Central memory CD8-positive, alpha-beta T cell (primary cell): ENCODE results near the gene ERVK3-1.

Experiments
- ATAC-seq: fragments of 150-1000 bp; cut with Tn5 transposase; replicated peaks from 2 replicates; pipeline ENCODE4 v1.10.0; 2022; ENCODE audit warnings: mild to moderate bottlenecking, moderate FRiP score, moderate number of reproducible peaks; ENCODE audit not compliant: poor library complexity, severe bottlenecking; ENCODE audit errors: extremely low read depth
- DNase-seq, 2 donors: peaks; one replicate each; pipeline ENCODE4 v3.0.0; 2021; ENCODE audit warnings: low spot score in 2 of 2
- H3K27ac Mint-ChIP-seq: one replicate; pipeline ENCODE4 v1.8.0; 2022; ENCODE audit warnings: low read depth, mild to moderate bottlenecking, moderate library complexity, mixed read lengths
- H3K27me3 Mint-ChIP-seq: one replicate; pipeline ENCODE4 v1.8.0; 2022; ENCODE audit warnings: mixed read lengths
- H3K36me3 Mint-ChIP-seq: one replicate; pipeline ENCODE4 v1.8.0; 2022; ENCODE audit warnings: mild to moderate bottlenecking, moderate library complexity, mixed read lengths; ENCODE audit not compliant: insufficient read depth
- H3K4me1 Mint-ChIP-seq: one replicate; pipeline ENCODE4 v1.8.0; 2022; ENCODE audit warnings: mixed read lengths
- H3K4me3 Mint-ChIP-seq: one replicate; pipeline ENCODE4 v1.8.0; 2022; ENCODE audit warnings: mild to moderate bottlenecking, moderate library complexity, mixed read lengths
- H3K9me3 Mint-ChIP-seq: one replicate; pipeline ENCODE4 v1.8.0; 2022; ENCODE audit warnings: mixed read lengths

ERVK3-1 gene

GRCh38 chr19:58315580-58315979 lies 10.4 kb downstream of the ERVK3-1 start:
- Mint-ChIP-seq H3K9me3 (no peaks in the 10 kb centered on the region), H3K27me3 (no peaks in the 10 kb centered on the region), H3K4me3 (no peak overlapping the region), H3K27ac (no peak overlapping the region), H3K36me3 (peaks cover 38% of the 10 kb centered on the region), H3K4me1 (no peaks in the 10 kb centered on the region)
- no peak for ATAC-seq
- no peak for DNase-seq

- ATAC-seq (no peak), DNase-seq (no peak)
- no peaks in the 10 kb centered on the region for H3K9me3 Mint-ChIP-seq
- no peak overlapping the region for H3K4me3 Mint-ChIP-seq
- no peaks in the 10 kb centered on the region for H3K4me1 Mint-ChIP-seq
- H3K36me3 Mint-ChIP-seq = peaks cover 29% of the 10 kb centered on the region
- no peak overlapping the region for H3K27ac Mint-ChIP-seq
- no peaks in the 10 kb centered on the region for H3K27me3 Mint-ChIP-seq
Measured at GRCh38 chr19:58317476-58318072, 12.4 kb downstream of the ERVK3-1 start.

DNA sequence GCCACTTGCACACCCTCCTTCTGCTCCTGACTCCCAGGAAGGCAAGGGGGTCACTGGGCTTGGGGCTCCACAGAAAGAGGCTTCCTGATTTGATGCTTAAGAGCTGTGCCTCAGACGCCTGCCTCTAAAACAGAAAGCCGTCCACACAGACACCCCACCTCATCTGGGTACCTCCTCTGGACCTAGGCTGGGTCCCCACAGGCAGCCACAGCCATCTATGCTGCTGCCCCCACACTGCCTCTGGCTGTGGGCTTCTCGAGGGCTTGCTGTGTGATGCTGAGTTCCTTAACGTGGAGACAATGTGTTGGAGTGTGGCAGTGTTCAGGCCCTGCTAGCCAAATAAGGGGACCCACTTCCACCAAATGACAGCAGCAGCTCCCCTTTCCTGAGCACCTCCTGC lies 13.1 kb downstream of the ERVK3-1 start:
- no peaks in the 10 kb centered on the region for H3K4me1 Mint-ChIP-seq
- H3K9me3 Mint-ChIP-seq = no peaks in the 10 kb centered on the region
- peaks cover 22% of the 10 kb centered on the region for H3K36me3 Mint-ChIP-seq
- H3K27ac Mint-ChIP-seq = no peak overlapping the region
- H3K4me3 Mint-ChIP-seq = no peak overlapping the region
- DNase-seq (no peak), ATAC-seq (no peak)
- no peaks in the 10 kb centered on the region for H3K27me3 Mint-ChIP-seq

DNA sequence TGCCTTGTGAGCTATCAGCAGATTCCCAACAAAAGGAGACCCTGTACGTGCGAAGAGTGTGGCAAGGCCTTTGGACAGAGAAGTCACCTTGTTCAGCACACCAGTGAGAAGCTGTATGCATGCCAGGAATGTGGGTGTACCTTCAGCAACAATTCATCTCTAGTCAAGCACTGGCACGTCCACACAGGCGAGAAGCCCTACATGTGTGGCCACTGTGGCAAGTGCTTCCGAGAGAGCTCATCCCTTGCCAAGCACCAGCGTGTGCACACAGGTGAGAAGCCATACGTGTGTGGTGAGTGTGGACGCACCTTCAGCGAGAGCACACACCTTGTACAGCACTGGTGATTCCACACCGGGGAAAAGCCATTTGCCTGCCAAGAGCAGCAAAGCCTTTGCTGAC lies 14.1 kb downstream of the ERVK3-1 start:
- ATAC-seq (no peak), DNase-seq (no peak)
- Mint-ChIP-seq H3K27ac (no peak overlapping the region), H3K9me3 (no peaks in the 10 kb centered on the region), H3K36me3 (peaks cover 16% of the 10 kb centered on the region), H3K4me1 (no peaks in the 10 kb centered on the region), H3K4me3 (no peak overlapping the region), H3K27me3 (no peaks in the 10 kb centered on the region)

DNA sequence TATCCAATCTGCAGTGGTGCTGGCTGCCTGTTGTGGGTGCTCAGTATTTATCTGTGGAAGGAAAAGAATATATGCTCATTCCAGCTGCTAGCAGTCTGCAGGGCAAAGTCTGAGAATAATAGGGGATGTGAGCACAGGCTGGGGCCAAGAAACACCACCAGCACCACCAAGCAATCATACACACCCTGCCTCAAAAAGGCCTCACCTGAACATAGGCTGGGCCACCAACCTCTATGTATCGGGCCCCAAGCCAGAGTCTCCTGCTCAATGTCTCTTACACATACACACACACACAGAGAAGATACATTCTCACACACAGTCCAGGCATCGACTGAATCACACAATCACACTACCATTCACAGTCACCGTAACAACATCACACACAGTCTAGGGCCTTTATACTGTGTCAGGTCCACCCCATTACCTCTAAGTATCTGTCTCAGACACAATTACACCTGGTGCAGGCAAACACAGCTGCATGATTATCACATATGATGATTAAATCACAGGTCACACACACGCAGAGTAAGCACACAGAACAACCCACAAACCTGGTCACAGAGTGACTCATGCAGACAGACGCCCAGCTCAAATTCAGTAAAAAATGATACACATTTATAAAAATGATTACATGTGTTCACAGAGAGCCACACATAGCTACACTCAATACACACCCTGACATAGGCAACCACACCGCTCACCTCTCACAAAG lies 20.3 kb downstream of the ERVK3-1 start:
- no peaks in the 10 kb centered on the region for H3K27me3 Mint-ChIP-seq
- H3K4me3 Mint-ChIP-seq = no peak overlapping the region
- ATAC-seq (no peak), DNase-seq (no peak)
- H3K4me1 Mint-ChIP-seq = peaks cover 7% of the 10 kb centered on the region
- no peaks in the 10 kb centered on the region for H3K9me3 Mint-ChIP-seq
- H3K27ac Mint-ChIP-seq = no peak overlapping the region
- no peaks in the 10 kb centered on the region for H3K36me3 Mint-ChIP-seq

DNA sequence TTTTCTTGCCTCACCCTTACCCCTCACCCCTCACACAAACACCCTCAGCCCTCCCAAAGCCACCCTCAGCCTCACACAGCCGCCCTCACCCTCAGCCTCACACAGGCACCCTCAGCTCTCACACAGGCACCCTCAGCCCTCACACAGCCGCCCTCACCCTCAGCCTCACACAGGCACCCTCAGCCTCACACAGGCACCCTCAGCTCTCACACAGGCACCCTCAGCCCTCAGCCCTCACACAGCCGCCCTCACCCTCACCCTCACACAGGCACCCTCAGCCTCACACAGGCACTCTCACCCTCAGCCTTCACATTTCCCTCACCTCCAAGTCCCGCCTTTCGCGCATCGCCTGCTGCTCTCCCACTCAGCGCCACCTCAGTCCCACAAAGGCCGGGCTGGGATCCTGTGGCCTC lies 21.3 kb downstream of the ERVK3-1 start:
- DNase-seq (no peak), ATAC-seq (peak; percentile 57)
- no peak overlapping the region for H3K27ac Mint-ChIP-seq
- no peaks in the 10 kb centered on the region for H3K9me3 Mint-ChIP-seq
- H3K4me3 Mint-ChIP-seq = no peak overlapping the region
- H3K4me1 Mint-ChIP-seq = peaks cover 7% of the 10 kb centered on the region
- H3K27me3 Mint-ChIP-seq = no peaks in the 10 kb centered on the region
- H3K36me3 Mint-ChIP-seq = no peaks in the 10 kb centered on the region

DNA sequence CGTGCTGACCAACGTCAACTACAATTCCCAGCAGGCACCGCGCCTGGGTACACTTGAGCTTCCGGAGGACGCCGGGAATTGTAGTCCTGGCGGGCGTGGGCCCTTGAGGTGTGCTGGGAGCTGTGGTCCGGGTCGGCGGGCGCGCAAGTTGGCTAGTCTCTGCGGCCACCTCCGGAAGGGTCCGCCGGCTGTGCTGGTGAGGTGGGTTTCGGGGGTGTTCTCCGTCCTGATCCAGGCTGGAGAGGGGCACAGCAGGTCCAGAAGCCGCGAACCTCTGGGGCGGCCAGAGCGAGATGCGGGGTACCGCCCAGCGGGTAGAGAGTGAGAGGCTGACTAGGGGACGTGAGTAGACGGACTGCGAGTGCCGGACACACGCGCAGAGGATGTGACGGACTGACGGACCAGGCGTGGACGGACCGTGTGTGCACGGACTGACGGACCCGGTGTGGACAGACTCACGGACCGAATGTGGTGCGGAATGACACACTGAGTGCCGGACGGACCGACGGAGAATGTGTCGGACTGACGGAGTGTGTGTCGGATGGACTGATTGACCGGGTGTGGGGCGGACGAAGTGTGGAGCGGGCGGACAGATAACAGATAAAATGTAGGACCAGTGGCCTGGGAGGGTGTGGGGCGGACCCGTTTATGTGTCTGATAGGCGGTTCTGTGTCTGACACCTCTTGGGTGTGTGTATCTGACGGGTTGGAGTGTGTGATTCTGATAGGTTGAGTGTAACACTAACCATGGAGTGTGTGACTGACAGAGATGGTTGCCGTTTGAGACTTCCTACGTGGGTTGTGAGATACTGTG lies 21.9 kb downstream of the ERVK3-1 start, which contains the start of gene ZSCAN22:
ZSCAN22 (plus strand) TSS at position 81 of the 813 bp plus-strand sequence. CDS start 7,809 bp downstream, outside the sequence.
- no peaks in the 10 kb centered on the region for H3K36me3 Mint-ChIP-seq
- H3K27ac Mint-ChIP-seq = no peak within 1 kb of the TSS
- ATAC-seq = peak; percentile 84
- H3K4me3 Mint-ChIP-seq = no peak within 1 kb of the TSS
- H3K9me3 Mint-ChIP-seq = no peaks in the 10 kb centered on the region
- peak; percentile 82 to 83 for DNase-seq
- H3K4me1 Mint-ChIP-seq = peaks cover 7% of the 10 kb centered on the region
- H3K27me3 Mint-ChIP-seq = no peaks in the 10 kb centered on the region

DNA sequence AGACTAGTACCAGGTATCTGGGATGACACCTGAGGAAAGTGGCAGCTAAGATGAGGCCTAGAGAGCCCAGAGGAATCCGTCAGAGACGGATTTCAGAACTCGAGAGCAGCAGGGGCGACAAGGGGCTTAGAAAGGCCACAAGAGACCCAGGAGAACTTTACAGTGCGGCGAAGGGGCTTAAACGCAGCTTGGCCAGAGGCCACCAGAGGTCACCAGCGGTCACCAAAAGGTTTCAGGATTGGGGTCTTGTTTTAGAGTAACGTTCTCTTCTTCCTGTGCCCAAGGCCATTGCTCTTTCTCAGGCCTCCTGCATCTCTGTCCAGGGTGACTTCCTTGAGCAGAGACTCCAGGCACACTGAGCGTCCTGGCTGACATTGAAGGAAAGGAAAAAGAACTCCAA lies 23.8 kb downstream of the ERVK3-1 start:
- no peaks in the 10 kb centered on the region for H3K9me3 Mint-ChIP-seq
- no peak overlapping the region for H3K4me3 Mint-ChIP-seq
- no peak overlapping the region for H3K27ac Mint-ChIP-seq
- H3K27me3 Mint-ChIP-seq = no peaks in the 10 kb centered on the region
- no peak for ATAC-seq
- H3K36me3 Mint-ChIP-seq = no peaks in the 10 kb centered on the region
- peaks cover 7% of the 10 kb centered on the region for H3K4me1 Mint-ChIP-seq
- no peak for DNase-seq

DNA sequence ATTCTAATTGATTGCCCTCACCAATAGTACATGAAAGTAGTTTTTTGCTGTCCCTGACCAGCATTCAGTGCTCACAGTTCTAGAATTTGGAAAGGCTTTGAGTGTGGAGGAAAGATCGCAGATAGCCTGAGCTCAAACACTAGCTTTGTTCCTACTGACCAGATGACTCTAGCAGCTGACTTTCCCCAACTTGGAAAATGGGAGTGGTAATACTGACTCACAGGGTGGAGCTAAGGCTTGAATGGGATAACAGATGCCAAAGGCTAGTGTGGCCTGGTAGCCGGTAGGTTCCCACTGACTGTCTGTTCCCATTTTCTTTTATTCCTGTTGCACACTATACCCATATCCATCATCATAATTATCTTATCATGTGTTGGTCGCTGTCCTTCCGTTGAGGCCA lies 25.3 kb downstream of the ERVK3-1 start:
- Mint-ChIP-seq H3K27me3 (no peaks in the 10 kb centered on the region), H3K27ac (no peak overlapping the region), H3K4me3 (no peak overlapping the region), H3K36me3 (no peaks in the 10 kb centered on the region), H3K4me1 (peaks cover 7% of the 10 kb centered on the region), H3K9me3 (no peaks in the 10 kb centered on the region)
- no peak for ATAC-seq
- no peak for DNase-seq

DNA sequence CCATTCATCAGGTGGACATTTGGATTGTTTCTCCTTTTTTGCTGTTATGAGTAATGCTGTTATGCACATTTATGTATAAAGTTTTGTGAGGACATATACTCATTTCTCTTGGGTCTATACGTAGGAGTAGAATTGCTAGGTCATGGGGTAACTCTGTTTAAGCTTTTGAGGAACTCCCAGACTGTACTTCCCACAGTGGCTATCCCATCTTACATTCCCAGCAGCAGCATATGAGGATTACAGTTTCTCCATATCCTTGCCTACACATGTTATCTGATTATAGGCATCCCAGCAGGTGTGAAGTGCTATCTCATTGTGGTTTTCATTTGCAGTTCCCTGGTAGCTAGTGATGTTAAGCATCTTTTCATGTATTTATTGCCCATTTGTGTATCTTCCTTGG lies 27.5 kb downstream of the ERVK3-1 start:
- no peaks in the 10 kb centered on the region for H3K27me3 Mint-ChIP-seq
- ATAC-seq = no peak
- H3K36me3 Mint-ChIP-seq = peaks cover 2% of the 10 kb centered on the region
- no peaks in the 10 kb centered on the region for H3K9me3 Mint-ChIP-seq
- H3K4me1 Mint-ChIP-seq = peaks cover 7% of the 10 kb centered on the region
- no peak for DNase-seq
- no peak overlapping the region for H3K4me3 Mint-ChIP-seq
- no peak overlapping the region for H3K27ac Mint-ChIP-seq

- H3K9me3 Mint-ChIP-seq = no peaks in the 10 kb centered on the region
- ATAC-seq (no peak), DNase-seq (no peak)
- H3K27me3 Mint-ChIP-seq = no peaks in the 10 kb centered on the region
- peaks cover 2% of the 10 kb centered on the region for H3K4me1 Mint-ChIP-seq
- no peak overlapping the region for H3K27ac Mint-ChIP-seq
- peaks cover 6% of the 10 kb centered on the region for H3K36me3 Mint-ChIP-seq
- no peak overlapping the region for H3K4me3 Mint-ChIP-seq
Measured at GRCh38 chr19:58334691-58335249, 29.6 kb downstream of the ERVK3-1 start.

GRCh38 chr19:58335630-58336029 lies 30.5 kb downstream of the ERVK3-1 start:
- Mint-ChIP-seq H3K27me3 (no peaks in the 10 kb centered on the region), H3K9me3 (no peaks in the 10 kb centered on the region), H3K36me3 (peaks cover 6% of the 10 kb centered on the region), H3K27ac (no peak overlapping the region), H3K4me1 (peaks cover 6% of the 10 kb centered on the region), H3K4me3 (no peak overlapping the region)
- no peak for DNase-seq
- no peak for ATAC-seq
